GM23248 (cell line): ENCODE measurements around the gene EFCAB6.

Experiments used
- EZH2 ChIP-seq: fragments of 200-600 bp; sonication (generic); IDR thresholded peaks from 2 replicates; pipeline ENCODE4 v1.6.1; 2018; ENCODE audit warnings: antibody characterized with exemption, mild to moderate bottlenecking; ENCODE audit not compliant: insufficient read depth, poor library complexity, severe bottlenecking
- EZH2phosphoT487 ChIP-seq: fragments of 200-600 bp; sonication (generic); IDR thresholded peaks from 2 replicates; pipeline ENCODE4 v1.6.1; 2018; ENCODE audit warnings: antibody characterized with exemption, moderate library complexity, mild to moderate bottlenecking, low read depth; ENCODE audit not compliant: insufficient read depth

DNA sequence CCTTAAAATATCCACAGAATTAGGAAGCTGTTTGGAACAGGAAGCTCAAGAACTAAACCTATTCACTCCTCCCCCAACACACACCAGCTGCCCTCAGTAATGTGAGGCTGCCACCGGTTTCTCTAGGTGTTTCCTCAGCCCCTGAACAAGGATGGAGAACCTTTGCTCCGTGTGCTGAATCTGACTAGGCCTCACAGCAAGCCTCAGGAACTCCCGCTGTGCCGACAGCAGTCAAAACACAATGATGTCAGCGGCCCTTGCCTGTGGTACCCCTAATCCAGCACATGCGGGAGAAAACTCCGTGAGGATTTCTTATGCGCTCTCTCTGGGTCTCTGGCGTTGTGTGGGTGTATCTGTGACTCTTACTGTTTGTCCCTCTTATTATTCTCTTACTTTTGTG is 153.3 kb downstream of the EFCAB6 start:
- TF ChIP-seq EZH2 (no peak), EZH2phosphoT487 (no peak)
